Hepatocyte (in vitro differentiated cells): ENCODE results near the gene ANK2.

Experiments used
- CTCF ChIP-seq: fragments of 200-600 bp; sonication (generic); IDR thresholded peaks from 2 replicates; pipeline ENCODE4 v1.5.1; 2016; ENCODE audit warnings: antibody characterized with exemption, mild to moderate bottlenecking; ENCODE audit not compliant: poor library complexity
- EZH2 ChIP-seq: fragments of 200-600 bp; sonication (generic); IDR thresholded peaks from 2 replicates; pipeline ENCODE4 v1.6.1; 2016; ENCODE audit warnings: antibody characterized with exemption, mild to moderate bottlenecking, borderline replicate concordance
- EZH2phosphoT487 ChIP-seq: fragments of 200-600 bp; sonication (generic); IDR thresholded peaks from one replicate; pipeline ENCODE4 v1.6.1; 2018; ENCODE audit warnings: antibody characterized with exemption, mild to moderate bottlenecking, low read depth, moderate library complexity; ENCODE audit not compliant: unreplicated experiment, severe bottlenecking

GRCh38 chr4:113270520-113271319, 221.3 kb downstream of the ANK2 start:
- TF ChIP-seq CTCF (no peak), EZH2 (no peak), EZH2phosphoT487 (no peak)
